ENCODE results near the gene TM2D3.

Gene TM2D3

GRCh38 chr15:101597360-101597928 lies 54.7 kb downstream of the TM2D3 start:
- H3K4me2 ChIP-seq (ENCODE audit: insufficient read depth, low read length) = no peak overlapping the region
- DNase-seq = no peak
- no peak overlapping the region; the same call in 1 of the 2 replicates for H2AFZ ChIP-seq (ENCODE audit: low read depth, low read length)
- H3K27ac ChIP-seq (ENCODE audit: low read length) = no peak overlapping the region
- no peak overlapping the region for H3K9ac ChIP-seq (ENCODE audit: low read depth, low read length)
- H3K4me1 ChIP-seq (ENCODE audit: insufficient read depth, low read length) = peaks cover 9% of the 10 kb centered on the region
- H3K27me3 ChIP-seq (ENCODE audit: insufficient read depth, low read length, poor library complexity) = no peaks in the 10 kb centered on the region
- no peaks in the 10 kb centered on the region for H4K20me1 ChIP-seq (ENCODE audit: insufficient read depth, low read length)
- ATAC-seq (ENCODE audit: insufficient read depth, low read depth) = no peak
- no peak overlapping the region for H3K4me3 ChIP-seq (ENCODE audit: low read depth in 1 of 2, low read length in 2 of 2)
- no peaks in the 10 kb centered on the region for H3K79me2 ChIP-seq (ENCODE audit: insufficient read depth, low read length)
- TF ChIP-seq EZH2 (IDR thresholded peaks at IDR 0.05; ENCODE audit: borderline replicate concordance, low read depth, low read length, severe bottlenecking) = no peak
- TF ChIP-seq, protein P1, sequence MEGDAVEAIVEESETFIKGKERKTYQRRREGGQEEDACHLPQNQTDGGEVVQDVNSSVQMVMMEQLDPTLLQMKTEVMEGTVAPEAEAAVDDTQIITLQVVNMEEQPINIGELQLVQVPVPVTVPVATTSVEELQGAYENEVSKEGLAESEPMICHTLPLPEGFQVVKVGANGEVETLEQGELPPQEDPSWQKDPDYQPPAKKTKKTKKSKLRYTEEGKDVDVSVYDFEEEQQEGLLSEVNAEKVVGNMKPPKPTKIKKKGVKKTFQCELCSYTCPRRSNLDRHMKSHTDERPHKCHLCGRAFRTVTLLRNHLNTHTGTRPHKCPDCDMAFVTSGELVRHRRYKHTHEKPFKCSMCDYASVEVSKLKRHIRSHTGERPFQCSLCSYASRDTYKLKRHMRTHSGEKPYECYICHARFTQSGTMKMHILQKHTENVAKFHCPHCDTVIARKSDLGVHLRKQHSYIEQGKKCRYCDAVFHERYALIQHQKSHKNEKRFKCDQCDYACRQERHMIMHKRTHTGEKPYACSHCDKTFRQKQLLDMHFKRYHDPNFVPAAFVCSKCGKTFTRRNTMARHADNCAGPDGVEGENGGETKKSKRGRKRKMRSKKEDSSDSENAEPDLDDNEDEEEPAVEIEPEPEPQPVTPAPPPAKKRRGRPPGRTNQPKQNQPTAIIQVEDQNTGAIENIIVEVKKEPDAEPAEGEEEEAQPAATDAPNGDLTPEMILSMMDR (IDR thresholded peaks at IDR 0.05; ENCODE audit: borderline replicate concordance, extremely low read depth, low read length, poor library complexity, severe bottlenecking) = no peak
- no peaks in the 10 kb centered on the region for H3K9me3 ChIP-seq (ENCODE audit: insufficient read depth, low read length, severe bottlenecking)
- no peaks in the 10 kb centered on the region for H3K36me3 ChIP-seq (ENCODE audit: insufficient read depth, low read length)

GRCh38 chr15:101596633-101597032 lies 55.5 kb downstream of the TM2D3 start:
- no peaks in the 10 kb centered on the region for H4K20me1 ChIP-seq (ENCODE audit: insufficient read depth, low read length)
- no peak overlapping the region for H3K27ac ChIP-seq (ENCODE audit: low read length)
- H3K4me1 ChIP-seq (ENCODE audit: insufficient read depth, low read length) = peaks cover 9% of the 10 kb centered on the region
- ATAC-seq (ENCODE audit: insufficient read depth, low read depth) = no peak
- no peak overlapping the region for H3K4me3 ChIP-seq (ENCODE audit: low read depth in 1 of 2, low read length in 2 of 2)
- no peaks in the 10 kb centered on the region for H3K9me3 ChIP-seq (ENCODE audit: insufficient read depth, low read length, severe bottlenecking)
- H2AFZ ChIP-seq (ENCODE audit: low read depth, low read length) = no peak overlapping the region
- no peaks in the 10 kb centered on the region for H3K36me3 ChIP-seq (ENCODE audit: insufficient read depth, low read length)
- no peak overlapping the region for H3K4me2 ChIP-seq (ENCODE audit: insufficient read depth, low read length)
- DNase-seq = no peak
- H3K27me3 ChIP-seq (ENCODE audit: insufficient read depth, low read length, poor library complexity) = no peaks in the 10 kb centered on the region
- no peak for TF ChIP-seq EZH2 (IDR thresholded peaks at IDR 0.05; ENCODE audit: borderline replicate concordance, low read depth, low read length, severe bottlenecking)
- TF ChIP-seq, protein P1 (IDR thresholded peaks at IDR 0.05; ENCODE audit: borderline replicate concordance, extremely low read depth, low read length, poor library complexity, severe bottlenecking) = no peak
- no peak overlapping the region for H3K9ac ChIP-seq (ENCODE audit: low read depth, low read length)
- H3K79me2 ChIP-seq (ENCODE audit: insufficient read depth, low read length) = no peaks in the 10 kb centered on the region

All from DND-41 (cell line).